ENCODE measurements around the gene SLC66A2.
"Not testable (repeated sequence)": the region's sequence is repeated elsewhere in the genome, so short reads cannot be mapped to it uniquely, and the experiment has no call there.

SLC66A2 gene

GRCh38 chr18:79971211-79971952 is 19.9 kb upstream of the SLC66A2 start:
- no peak for DNase-seq (ENCODE audit: low read depth in 2 of 2)

GRCh38 chr18:79970419-79971133 is 19.1 kb upstream of the SLC66A2 start:
- no peak for DNase-seq (ENCODE audit: low read depth in 2 of 2)

GRCh38 chr18:79965119-79965902 is 13.9 kb upstream of the SLC66A2 start:
- no peak for DNase-seq (ENCODE audit: low read depth in 2 of 2)

- DNase-seq (ENCODE audit: low read depth in 2 of 2), result peak in 1 of 2 experiments; percentile 64
Measured at GRCh38 chr18:79964330-79965118, 13.1 kb upstream of the SLC66A2 start, which contains the start of gene HSBP1L1. Gene HSBP1L1, plus strand, starts transcription at chr18:79964643. Its CDS starts 93 bp downstream, at chr18:79964736.

- DNase-seq (ENCODE audit: low read depth in 2 of 2), result no peak
Measured at GRCh38 chr18:79963658-79964329, 12.3 kb upstream of the SLC66A2 start.

- DNase-seq (ENCODE audit: low read depth in 2 of 2), result no peak
Measured at GRCh38 chr18:79962835-79963657, 11.6 kb upstream of the SLC66A2 start.

- DNase-seq (ENCODE audit: low read depth in 2 of 2), result no peak
Measured at GRCh38 chr18:79962311-79962710, 10.9 kb upstream of the SLC66A2 start.

DNA sequence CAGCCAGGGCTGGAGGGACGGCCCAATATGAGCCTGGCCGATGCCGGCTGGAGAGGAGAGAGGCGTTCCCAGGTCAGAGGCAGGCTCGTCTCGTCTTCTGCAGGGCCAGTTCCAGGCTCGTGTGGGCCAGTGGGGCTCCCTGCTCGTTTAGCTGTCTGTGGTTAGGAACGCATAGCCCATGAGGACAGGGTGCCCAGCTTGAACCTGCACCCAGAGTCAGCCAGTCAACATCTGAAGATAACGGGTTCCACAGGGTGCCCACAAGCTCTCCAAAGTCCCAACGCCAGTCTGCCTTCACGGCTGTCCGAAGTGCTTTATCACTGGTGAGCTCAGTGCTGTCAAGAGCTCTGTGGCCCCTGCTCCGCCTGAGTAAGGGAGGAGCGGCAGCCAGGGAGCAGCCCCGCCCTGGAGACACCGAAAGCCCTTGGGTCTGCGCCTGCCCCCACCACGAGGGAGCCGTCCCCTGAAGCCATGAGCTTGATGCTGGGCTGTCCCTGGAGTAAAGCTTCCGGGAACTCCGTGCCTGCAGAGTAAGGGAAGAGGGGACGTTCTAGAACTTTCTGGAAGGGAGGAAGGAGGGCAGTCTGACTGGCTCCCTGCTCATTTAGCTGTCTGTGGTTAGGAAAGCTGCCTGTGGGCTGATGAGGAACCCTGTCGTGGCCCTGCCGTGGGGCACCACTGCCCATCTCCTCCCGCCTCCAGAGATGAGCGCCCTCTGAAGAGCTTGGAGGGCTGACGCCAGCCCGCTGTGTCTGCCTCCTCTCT is 10.3 kb upstream of the SLC66A2 start:
- no peak for DNase-seq (ENCODE audit: low read depth in 2 of 2)

DNA sequence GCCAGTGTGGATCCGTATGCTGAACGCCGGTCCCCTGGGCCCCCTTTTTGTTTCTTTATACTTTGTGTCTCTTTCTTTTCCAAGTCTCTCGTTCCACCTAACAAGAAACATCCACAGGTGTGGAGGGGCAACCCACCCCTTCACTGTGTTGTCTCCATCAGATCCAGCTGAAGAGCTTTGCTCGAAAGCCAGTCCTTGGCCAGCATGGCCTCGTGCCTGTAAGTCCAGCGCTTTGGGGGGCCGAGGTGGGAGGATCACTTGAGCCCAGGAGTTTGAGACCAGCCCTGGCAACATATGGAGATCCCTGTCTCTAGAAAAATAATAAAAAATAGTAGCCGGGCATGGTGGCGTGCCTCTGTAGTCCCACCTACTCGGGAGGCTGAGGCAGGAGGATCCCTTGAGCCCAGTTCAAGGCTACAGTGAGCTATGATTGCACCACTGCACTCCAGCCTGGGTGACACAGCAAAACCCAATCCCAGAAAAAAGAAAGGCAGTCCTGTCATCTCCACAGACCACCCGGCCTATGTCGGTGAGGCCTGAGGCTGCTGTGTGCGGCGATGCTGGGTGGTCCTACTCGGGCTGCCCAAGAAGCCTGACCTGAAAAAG is 9.6 kb upstream of the SLC66A2 start:
- no peak for DNase-seq (ENCODE audit: low read depth in 2 of 2)

DNA sequence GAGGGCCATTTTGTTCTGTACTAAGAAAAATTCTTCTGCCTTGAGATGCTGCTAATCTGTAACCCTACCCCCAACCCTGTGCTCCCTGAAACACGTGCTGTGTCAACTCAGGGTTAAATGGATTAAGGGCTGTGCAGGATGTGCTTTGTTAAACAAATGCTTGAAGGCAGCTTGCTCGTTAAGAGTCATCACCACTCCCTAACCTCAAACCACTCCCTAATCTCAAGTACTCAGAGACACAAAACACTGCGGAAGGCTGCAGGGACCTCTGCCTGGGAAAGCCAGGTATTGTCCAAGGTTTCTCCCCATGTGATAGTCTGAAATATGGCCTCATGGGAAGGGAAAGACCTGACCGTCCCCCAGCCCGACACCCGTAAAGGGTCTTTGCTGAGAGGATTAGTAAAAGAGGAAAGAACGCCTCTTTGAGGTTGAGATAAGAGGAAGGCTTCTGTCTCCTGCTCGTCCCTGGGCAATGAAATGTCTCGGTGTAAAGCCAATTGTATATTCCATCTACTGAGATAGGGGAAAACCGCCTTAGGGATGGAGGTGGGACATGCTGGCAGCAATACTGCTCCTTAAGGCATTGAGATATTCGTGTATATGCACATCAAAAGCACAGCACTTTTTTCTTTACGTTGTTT is 8.8 kb upstream of the SLC66A2 start:
- not testable (repeated sequence) for DNase-seq (ENCODE audit: low read depth in 2 of 2)

- DNase-seq (ENCODE audit: low read depth in 2 of 2), result no peak
Measured at GRCh38 chr18:79958981-79959380, 7.5 kb upstream of the SLC66A2 start.

DNA sequence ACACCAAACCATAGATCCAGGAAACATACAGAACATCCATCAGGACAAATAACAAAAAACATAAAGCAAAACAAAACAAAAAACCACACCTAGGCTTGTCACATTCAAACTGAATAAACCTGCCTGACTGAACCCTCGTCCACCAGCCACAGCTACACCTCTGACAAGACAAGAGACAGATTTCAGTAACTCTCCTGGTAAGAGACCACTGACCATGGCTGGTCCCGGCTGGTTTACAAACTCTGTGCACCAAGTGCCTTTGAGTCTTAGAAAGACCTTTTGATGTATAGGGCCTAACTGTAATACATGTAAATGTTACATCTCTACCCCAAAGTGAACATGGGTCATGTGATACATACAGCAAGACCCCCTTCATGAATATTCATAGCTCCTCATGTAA is 4.8 kb upstream of the SLC66A2 start:
- DNase-seq (ENCODE audit: low read depth in 2 of 2), result no peak

- DNase-seq (ENCODE audit: low read depth in 2 of 2), result no peak
Measured at GRCh38 chr18:79955302-79956075, 4.0 kb upstream of the SLC66A2 start.

DNA sequence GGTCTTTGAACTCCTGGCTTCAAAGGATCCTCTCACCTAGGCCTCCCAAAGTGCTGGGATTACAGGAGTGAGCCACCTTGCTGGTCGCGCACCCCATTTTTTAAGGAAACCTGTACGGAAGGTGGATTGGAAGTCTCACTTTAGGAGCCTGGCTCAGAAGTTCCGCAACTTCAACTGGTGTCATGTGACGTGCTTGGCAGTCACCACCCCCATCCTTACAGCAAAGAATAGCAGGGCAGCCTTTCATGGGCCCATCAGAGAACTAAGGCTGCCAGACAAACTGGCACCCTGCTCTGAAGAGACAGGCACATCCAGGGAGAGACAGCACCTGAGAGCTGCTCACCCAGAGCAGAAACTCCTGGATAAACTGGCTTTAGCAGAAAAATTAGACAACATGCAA is 3.3 kb upstream of the SLC66A2 start:
- DNase-seq (ENCODE audit: low read depth in 2 of 2), result no peak

GRCh38 chr18:79953971-79954651 is 2.7 kb upstream of the SLC66A2 start:
- no peak for DNase-seq (ENCODE audit: low read depth in 2 of 2)

DNA sequence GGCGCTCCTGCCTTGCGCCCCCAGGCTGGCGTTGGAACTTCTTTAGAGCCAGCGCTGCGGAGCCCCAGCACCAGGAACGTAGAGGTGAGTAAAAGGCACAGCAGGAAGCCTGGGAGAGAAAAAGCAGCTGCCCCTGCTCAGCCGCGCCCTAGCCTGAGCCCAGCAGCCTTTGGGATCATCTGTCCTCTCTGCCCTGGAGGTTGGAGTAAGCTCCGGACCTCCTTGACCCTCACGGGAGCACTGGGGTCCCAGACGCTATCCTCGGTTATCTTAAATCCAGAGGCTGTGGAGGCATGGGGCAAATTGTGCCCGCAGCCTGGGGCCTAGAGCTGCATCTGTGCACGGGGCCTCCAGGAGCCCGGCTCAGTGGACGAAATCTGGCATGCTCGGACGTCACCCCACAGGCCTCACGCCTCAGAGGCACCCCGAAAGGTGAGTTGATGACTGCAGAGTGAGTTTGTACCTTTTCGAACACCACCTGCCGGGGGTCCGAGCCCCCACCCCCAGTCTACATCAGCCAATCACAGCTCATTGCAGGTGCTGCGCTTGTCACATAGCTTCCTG is 1.6 kb upstream of the SLC66A2 start:
- DNase-seq (ENCODE audit: low read depth in 2 of 2), result no peak

Data from stimulated activated CD4-positive, alpha-beta T cell treated with anti-CD3 and anti-CD28 coated beads, Interleukin-12 subunit alpha, Interleukin-12 subunit beta, amount 100 ng/mL, for 24 hours (primary cell).